Heart left ventricle (tissue), 16 donors: ENCODE results near the gene PRLH. TPM values are rescaled to one million over a fixed set of nuclear protein-coding genes. Genes with fewer than 3 reads are reported as not detected.
A peak's percentile ranks its signal among the peaks of the same experiment; 100 is the strongest.

ENCODE experiments used
- ATAC-seq, 4 donors: fragments of 200-7000 bp; cut with Tn5 transposase; one replicate each; pipeline ENCODE4 v1.9.1; 2020 to 2022; ENCODE audit warnings: moderate library complexity in 4 of 4, mild to moderate bottlenecking in 3 of 4, moderate number of reproducible peaks in 1 of 4
- DNase-seq, 5 donors: peaks; one replicate each; pipeline ENCODE4 v3.0.0-alpha.2; 2020
- H3K27ac ChIP-seq, 12 donors: fragments of 200-600 bp; sonication (generic) in 4 of 12; one replicate each; pipeline versions ENCODE4 v1.5.0 to v1.8.0; 2016 to 2022; ENCODE audit warnings: mild to moderate bottlenecking in 2 of 12
- H3K27me3 ChIP-seq, 9 donors: fragments of 200-600 bp; sonication (generic) in 2 of 9; one replicate each; pipeline versions ENCODE4 v1.5.1 to v1.8.0; 2016 to 2022; ENCODE audit warnings: mild to moderate bottlenecking in 3 of 9
- H3K36me3 ChIP-seq, 9 donors: fragments of 200-600 bp; sonication (generic) in 2 of 9; one replicate each; pipeline versions ENCODE4 v1.5.0 to v1.8.0; 2018 to 2022; ENCODE audit warnings: mild to moderate bottlenecking in 2 of 9
- H3K4me1 ChIP-seq, 12 donors: fragments of 200-600 bp; sonication (generic) in 4 of 12; one replicate each; pipeline versions ENCODE4 v1.5.0 to v1.8.0; 2016 to 2022; ENCODE audit warnings: mild to moderate bottlenecking in 3 of 12
- H3K4me3 ChIP-seq, 12 donors: fragments of 200-600 bp; sonication (generic) in 4 of 12; one replicate each; pipeline versions ENCODE4 v1.5.0 to v1.8.0; 2017 to 2022; ENCODE audit warnings: mild to moderate bottlenecking in 9 of 12, moderate library complexity in 4 of 12
- H3K9me3 ChIP-seq, 12 donors: fragments of 200-600 bp; sonication (generic) in 4 of 12; one replicate each; pipeline versions ENCODE4 v1.5.0 to v1.8.0; 2016 to 2022; ENCODE audit warnings: mild to moderate bottlenecking in 1 of 12
- POLR2A ChIP-seq, 2 donors: fragments of 450-650 bp; IDR thresholded peaks; one replicate each; pipeline ENCODE4 v1.6.1; 2017; ENCODE audit warnings: antibody characterized with exemption in 2 of 2, mild to moderate bottlenecking in 2 of 2, moderate library complexity in 2 of 2
- WGBS, 4 donors: extraction: QIAGEN DNeasy Blood & Tissue Kit in 2 of 4; methylation state at CpG; one replicate each; pipeline versions ENCODE4 v1.1.5 to v1.1.7; 2013 to 2018; 5-methylcytosine and 5-hydroxymethylcytosine counted together
- intact Hi-C, 10 donors: fragments of 100-400 bp; cut with DNase I; formaldehyde crosslinking; loops; one replicate each; pipeline versions ENCODE4 v1.11.1 to v1.14.2; 2022
- polyA plus RNA-seq, 2 donors: library from polyadenylated mRNA; stranded (reverse); fragments of 200-250 nt; gene quantifications; one replicate each; pipeline ENCODE4 v1.2.3, GENCODE V29; 2013
- total RNA-seq, 9 donors: library from RNA; depleted of rRNA in 2 of 9; stranded (reverse); fragments of >200 nt in 2 of 9; fragmentation: NEBNext Ultra II Directional in 3 of 9; extraction: Animal tissue kit (Norgen Biotek cat#: 25700) in 3 of 9; gene quantifications; one replicate each; pipeline versions ENCODE4 v1.1.0 to v1.2.4, GENCODE V29; 2016 to 2023
- TF ChIP-seq, protein P1 (sequence below), 12 donors: fragments of 200-600 bp; sonication (generic) in 4 of 12; IDR thresholded peaks; one replicate each; pipeline versions ENCODE4 v1.5.0 to v1.8.0; 2018 to 2022; ENCODE audit warnings: antibody characterized with exemption in 12 of 12, mild to moderate bottlenecking in 5 of 12
- donor health status: ischemic (EF 13 %, LVEDD 7.1; RV severe dilation, severe dysfunction).
- donor health status: healthy with polysubstance abuse.
- donor health status: DM: no; HTN: yes; CAD: no.
- donor health status: DM: no; HTN: no; CAD: no.
- donor health status: ischemic (EF 25% LVEDD 6.9; RV normal size, moderate dysfunction).
- donor health status: ischemic (EF 25% LVEDD 5.7; RV mildly dilated, moderate dysfunction).
- donor health status: healthy.
- donor health status: DM: yes; HTN: yes; CAD: no.
- donor health status: ischemic (EF 35%, LVEDD 5.7; RV mildly dilated, moderate dysfunction).
- donor health status: nonischemic (EF 11% LVEDD 7.7; RV severe dilation, severe dysfunction).
- donor health status: DM: yes; HTN: yes; CAD: no.
- donor health status: PGD.
- donor health status: ischemic (EF 29% LVEDD 5.4; RV normal size, mild dysfunction).
- donor health status: nonischemic (EF 23%, LVEDD 6.1; RV moderate dilation, normal function).

The PRLH gene
- total and polyA plus RNA-seq, 11 donors, result not detected

DNA sequence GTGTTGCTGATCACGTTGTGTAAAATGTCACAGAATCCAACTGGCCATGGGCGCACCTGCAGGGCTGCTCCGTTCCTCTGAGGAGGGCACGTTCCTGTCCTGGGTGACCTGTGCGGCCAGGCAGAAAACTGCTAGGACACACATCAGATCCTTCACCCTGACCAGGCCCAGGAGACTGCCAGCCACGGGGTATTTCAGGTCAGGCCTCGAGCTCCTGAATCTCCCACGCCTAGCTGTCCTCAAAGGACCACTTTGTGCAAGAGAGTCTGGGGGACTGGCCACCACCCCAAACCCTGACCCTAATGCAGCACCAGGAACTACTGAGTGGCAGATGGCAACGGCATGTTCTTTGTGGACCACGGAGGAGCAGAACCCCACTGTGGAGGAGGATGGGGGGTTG lies 11.1 kb downstream of the PRLH start:
- no peaks in the 10 kb centered on the region for H3K27me3 ChIP-seq
- no peak for ATAC-seq
- peak in 1 of 5 donors; percentile 39 for DNase-seq
- 93 to 95% (median 94%) methylated on average over 9 to 10 of the region's 10 CpGs for WGBS, 4 donors
- H3K27ac ChIP-seq, result no peak overlapping the region
- H3K4me3 ChIP-seq, result no peak overlapping the region
- H3K4me1 ChIP-seq, result peaks cover 0 to 39% (median 17%) of the 10 kb centered on the region in 12 donors
- H3K9me3 ChIP-seq, result no peaks in the 10 kb centered on the region
- TF ChIP-seq, protein P1, sequence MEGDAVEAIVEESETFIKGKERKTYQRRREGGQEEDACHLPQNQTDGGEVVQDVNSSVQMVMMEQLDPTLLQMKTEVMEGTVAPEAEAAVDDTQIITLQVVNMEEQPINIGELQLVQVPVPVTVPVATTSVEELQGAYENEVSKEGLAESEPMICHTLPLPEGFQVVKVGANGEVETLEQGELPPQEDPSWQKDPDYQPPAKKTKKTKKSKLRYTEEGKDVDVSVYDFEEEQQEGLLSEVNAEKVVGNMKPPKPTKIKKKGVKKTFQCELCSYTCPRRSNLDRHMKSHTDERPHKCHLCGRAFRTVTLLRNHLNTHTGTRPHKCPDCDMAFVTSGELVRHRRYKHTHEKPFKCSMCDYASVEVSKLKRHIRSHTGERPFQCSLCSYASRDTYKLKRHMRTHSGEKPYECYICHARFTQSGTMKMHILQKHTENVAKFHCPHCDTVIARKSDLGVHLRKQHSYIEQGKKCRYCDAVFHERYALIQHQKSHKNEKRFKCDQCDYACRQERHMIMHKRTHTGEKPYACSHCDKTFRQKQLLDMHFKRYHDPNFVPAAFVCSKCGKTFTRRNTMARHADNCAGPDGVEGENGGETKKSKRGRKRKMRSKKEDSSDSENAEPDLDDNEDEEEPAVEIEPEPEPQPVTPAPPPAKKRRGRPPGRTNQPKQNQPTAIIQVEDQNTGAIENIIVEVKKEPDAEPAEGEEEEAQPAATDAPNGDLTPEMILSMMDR (IDR thresholded peaks at IDR 0.05), result no peak
- TF ChIP-seq POLR2A (IDR thresholded peaks at IDR 0.05), result no peak
- intact Hi-C loops, result loop anchor here in 5 of 10 donors (10.0 kb wide), 3 partner anchors 153 to 483 kb away; no protein-coding TSS in a partner anchor
- no peaks in the 10 kb centered on the region for H3K36me3 ChIP-seq

DNA sequence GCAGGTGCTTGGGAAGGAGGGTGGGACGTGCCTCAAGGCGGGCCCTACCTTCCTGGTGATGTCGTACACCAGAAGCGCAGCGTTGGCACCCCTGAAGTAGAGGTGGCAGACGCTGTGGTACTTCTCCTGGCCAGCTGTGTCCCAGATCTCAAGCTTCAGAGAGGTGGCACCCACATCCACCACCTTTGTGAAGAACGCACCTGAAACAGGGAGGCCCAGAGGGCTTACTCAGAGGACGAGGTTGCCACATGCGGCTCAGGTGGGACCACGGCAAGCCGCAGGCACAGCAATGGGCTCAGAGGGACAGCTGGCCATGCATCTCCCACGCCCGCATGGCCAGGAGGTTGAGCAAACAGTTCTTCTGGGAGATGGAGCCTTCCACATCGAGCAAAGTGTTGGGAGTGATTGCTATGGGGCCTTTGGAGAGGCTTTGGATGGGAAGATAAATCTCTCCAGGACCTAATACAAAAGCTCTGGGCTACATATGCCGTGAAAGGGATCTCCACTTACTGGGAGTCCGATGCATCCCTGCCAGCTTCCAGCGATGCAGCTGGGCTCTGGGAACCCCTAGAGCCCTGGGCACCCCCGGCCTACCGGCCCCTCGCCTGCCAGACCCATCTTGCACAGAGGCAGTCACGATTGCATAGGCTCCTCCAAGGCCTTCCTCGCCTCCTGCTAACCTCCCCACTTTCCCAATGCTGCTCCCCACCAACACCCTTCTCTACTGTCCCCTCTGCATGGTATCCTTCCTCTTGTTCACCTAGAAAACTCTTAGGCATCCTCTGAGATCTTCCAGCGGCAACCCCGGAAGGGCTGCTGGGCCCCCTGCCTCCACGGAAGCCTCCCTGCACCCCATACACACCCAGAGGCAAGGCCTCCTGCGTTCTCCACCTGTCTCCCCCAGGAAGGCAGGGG lies 11.8 kb downstream of the PRLH start:
- Histone ChIP-seq H3K27me3 (no peaks in the 10 kb centered on the region), H3K36me3 (no peaks in the 10 kb centered on the region), H3K27ac (no peak overlapping the region), H3K9me3 (no peaks in the 10 kb centered on the region), H3K4me1 (peaks cover 0 to 42% (median 17%) of the 10 kb centered on the region in 12 donors), H3K4me3 (no peak overlapping the region)
- DNase-seq, result peak in 2 of 5 donors; percentile 18 to 19
- intact Hi-C loops, result loop anchor here in 5 of 10 donors (10.0 kb wide), 3 partner anchors 153 to 483 kb away; no protein-coding TSS in a partner anchor
- TF ChIP-seq POLR2A (IDR thresholded peaks at IDR 0.05), result no peak
- TF ChIP-seq, protein P1 (IDR thresholded peaks at IDR 0.05), result no peak
- ATAC-seq, result no peak
- WGBS, 4 donors, result 94 to 96% (median 95%) methylated on average over 26 of the region's 26 CpGs

DNA sequence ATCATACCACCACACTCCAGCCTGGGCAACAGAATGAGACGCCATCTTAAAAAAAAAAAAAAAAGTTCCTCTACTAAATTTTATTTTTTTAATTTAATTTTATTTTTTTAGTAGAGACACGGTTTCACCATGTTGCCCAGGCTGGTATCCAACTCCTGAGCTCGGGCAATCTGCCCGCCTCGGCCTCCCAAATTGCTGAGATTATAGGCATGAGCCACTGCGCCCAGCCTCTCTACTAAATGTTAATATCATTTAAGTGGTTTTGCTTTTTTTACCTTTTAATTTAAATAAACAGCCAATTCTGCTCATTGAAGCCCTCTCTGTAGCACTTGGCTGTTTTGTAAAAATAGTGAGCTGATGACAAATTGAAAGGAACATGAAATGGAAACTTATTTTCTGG lies 15.0 kb downstream of the PRLH start:
- WGBS, 4 donors, result 53 to 63% (median 58%) methylated on average over 6 of the region's 6 CpGs
- DNase-seq (peak in 1 of 5 donors; percentile 33), ATAC-seq (peak in 1 of 4 donors; percentile 1)
- H3K4me1 ChIP-seq, result peaks cover 0 to 27% (median 17%) of the 10 kb centered on the region in 12 donors
- H3K27me3 ChIP-seq, result no peaks in the 10 kb centered on the region
- intact Hi-C loops, result loop anchor here in 8 of 10 donors (1.0 to 5.0 kb wide), 7 partner anchors 81 to 166 kb away; no protein-coding TSS in a partner anchor
- no peak overlapping the region for H3K4me3 ChIP-seq
- peak overlapping the region in 10 of 12 donors; percentile 56 to 89 (median 82) for H3K27ac ChIP-seq
- H3K9me3 ChIP-seq, result no peaks in the 10 kb centered on the region
- TF ChIP-seq, protein P1 (IDR thresholded peaks at IDR 0.05), result no peak
- no peaks in the 10 kb centered on the region for H3K36me3 ChIP-seq
